Eye (tissue), 1 donor: ENCODE results near the gene SRGAP2C.
"Not testable (repeated sequence)": the region's sequence is repeated elsewhere in the genome, so short reads cannot be mapped to it uniquely, and the experiment has no call there.

Experiments used
- DNase-seq: peaks from one replicate; pipeline ENCODE4 v3.0.0-alpha.2; 2015

Gene SRGAP2C

DNA sequence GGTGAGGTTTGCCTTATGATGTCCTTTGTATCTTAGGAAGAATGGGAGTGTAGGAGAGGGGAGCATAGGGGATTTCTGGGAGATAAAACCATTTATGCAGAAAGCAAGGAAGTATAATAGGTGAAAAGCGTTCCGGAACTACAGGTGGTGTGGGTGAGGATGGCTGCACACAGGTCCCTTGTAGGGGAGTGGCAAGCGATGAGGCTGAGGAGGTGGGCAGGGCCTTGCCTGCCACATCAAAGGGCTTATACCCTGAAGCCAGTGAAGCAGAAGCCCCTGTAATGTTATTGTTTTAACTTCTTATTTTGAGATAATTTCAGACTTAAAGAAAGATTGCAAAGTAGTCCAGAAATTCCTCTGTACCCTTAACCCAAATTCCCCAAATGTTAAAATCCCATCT lies 159.6 kb downstream of the SRGAP2C start:
- not testable (repeated sequence) for DNase-seq

GRCh38 chr1:121346654-121347053 lies 161.9 kb downstream of the SRGAP2C start:
- not testable (repeated sequence) for DNase-seq

GRCh38 chr1:121347476-121347875 lies 162.7 kb downstream of the SRGAP2C start:
- peak; percentile 1 for DNase-seq

GRCh38 chr1:121348115-121348514 lies 163.3 kb downstream of the SRGAP2C start:
- DNase-seq: not testable (repeated sequence)

- DNase-seq: not testable (repeated sequence)
Observed at GRCh38 chr1:121349332-121349967, 164.7 kb downstream of the SRGAP2C start.

DNA sequence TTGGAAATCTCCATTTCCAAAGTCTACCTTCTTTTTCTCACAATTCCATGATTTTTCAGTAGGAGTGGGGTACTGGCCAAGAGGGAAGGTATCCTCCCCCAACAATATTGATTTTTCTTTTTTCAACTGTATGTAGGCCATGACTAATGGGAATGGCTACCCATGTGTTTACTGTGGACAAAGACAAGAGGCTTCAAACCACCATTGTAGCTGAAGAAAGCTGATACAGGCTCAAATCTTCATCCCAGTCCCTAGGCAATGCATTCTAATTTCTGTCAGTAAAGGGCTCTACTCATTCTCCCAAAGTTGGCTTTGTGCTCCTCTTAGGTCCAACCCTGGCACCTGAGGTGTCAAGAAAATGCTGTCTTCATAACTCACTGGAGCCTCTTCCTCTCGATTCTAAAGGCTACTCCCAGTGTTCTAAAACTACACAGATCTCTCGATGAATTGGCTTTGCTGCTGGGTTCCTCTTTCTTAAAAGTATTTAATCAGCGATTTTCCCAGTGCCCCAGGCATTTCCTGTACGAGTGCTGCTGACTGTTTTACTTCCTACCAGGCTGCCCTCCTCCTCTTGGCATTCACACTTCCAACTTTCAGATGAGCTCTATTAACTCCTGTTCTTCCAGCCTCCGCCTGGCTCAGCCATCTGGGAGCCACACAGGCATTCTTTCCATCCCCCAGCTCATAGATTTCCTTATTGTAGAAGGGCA lies 171.1 kb downstream of the SRGAP2C start:
- DNase-seq: not testable (repeated sequence)

DNA sequence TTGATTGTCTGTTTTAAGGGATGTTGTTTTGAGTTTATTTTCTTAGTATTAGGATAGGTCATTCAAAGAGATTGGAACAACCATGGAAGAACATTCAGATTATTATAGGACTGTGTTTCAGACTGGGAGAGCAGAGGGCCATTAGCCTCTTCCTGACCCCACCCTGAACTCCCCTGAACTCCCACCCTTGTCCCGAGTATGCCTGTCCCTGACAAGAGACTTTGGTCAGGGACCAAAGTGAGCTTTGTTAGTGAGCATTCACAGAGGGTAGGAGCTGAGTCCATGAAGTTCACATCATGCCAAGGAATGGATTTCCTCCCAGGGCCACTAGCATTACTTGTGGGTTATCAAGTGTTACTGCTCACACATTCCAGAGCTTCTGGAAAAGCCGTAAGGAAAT lies 172.0 kb downstream of the SRGAP2C start:
- not testable (repeated sequence) for DNase-seq

GRCh38 chr1:121360531-121360930 lies 175.8 kb downstream of the SRGAP2C start:
- DNase-seq: not testable (repeated sequence)

DNA sequence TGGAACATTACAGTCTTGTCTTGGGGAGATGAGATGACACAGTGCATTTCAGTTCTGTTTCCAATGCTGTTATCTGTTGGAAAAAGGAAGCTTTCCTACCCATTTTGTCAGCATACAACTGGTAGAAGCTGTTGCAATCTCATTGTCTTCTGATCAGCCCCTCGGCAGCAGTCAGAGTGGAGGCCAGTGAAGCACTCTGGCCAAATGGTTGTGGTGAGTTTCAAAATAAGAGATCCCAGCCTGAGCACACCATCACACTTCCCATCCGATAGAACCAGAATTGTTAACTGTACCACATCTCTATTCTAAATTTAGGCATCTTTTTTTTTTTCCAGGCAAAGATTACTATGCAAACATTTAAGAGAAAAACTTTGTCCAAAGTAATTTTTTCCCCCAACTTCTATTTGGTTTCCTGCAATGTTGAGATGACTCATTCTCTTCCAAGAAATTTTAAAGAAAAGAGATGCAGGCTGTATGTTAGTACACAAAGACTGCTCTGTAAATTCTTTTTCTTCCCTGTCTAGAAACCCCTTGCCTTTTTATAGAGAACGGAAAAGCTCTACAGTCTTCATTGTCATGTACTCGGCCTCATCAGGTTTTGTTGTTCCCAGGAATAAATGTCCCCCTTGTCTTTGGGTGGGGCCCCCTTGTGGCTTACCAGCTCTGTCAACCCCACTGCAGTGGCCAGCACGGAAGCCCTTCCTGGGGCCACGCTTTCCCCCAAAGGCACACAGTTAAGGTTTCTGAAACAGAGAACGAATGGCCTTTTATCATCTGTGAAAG lies 176.9 kb downstream of the SRGAP2C start:
- DNase-seq: not testable (repeated sequence)

DNA sequence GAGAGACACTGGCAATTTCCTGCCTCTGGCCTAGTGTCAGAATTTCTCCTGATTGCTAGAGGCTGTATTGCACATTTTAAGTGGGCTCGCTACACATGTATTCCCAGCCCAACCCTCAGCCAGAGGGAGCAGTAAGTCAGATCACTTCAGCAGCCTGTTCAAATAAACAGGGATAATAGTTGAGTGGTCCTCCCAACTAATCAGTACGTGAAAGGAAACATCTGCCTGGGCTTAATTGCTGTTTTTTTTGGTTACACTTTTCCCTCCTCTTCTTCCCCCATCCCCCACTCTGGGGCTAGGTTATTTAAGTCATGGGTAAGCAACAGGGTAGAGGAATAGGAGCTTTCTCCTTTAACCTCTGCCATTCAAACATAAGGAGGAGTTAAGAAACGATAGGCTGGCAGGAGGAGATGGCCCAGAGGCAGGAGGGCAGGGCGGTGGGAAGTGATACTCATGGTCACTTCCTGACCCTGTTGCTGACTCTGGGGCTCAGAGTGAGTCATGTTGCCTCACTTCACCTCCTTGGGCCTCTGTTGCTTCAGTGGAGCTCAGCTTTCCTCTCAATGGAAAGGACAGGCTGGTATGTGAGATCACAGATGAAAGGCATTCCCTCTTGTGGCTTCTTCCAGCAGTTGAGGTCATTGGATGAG lies 177.6 kb downstream of the SRGAP2C start:
- not testable (repeated sequence) for DNase-seq

DNA sequence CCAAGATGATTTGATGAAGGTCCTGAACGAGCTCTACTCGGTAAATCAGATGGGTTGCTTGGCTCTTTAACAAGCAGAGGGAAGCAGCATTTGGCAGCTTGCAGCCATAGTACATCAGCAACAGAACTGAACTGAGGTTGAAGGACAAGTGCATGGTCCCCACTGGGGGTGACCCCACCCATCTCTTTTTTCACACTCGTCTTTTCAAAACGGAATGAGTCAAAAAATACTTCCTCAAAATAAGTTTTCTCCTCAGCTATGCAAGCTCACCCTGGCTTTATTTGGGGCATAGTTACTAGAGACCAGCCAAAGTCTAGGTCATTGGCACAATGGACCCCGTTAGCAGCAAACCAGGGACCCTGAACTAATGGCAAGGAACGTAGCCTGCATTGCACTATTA lies 180.5 kb downstream of the SRGAP2C start:
- not testable (repeated sequence) for DNase-seq

GRCh38 chr1:121365723-121366122 lies 180.9 kb downstream of the SRGAP2C start:
- DNase-seq: not testable (repeated sequence)

- DNase-seq: not testable (repeated sequence)
Observed at GRCh38 chr1:121366171-121366570, 181.4 kb downstream of the SRGAP2C start.

DNA sequence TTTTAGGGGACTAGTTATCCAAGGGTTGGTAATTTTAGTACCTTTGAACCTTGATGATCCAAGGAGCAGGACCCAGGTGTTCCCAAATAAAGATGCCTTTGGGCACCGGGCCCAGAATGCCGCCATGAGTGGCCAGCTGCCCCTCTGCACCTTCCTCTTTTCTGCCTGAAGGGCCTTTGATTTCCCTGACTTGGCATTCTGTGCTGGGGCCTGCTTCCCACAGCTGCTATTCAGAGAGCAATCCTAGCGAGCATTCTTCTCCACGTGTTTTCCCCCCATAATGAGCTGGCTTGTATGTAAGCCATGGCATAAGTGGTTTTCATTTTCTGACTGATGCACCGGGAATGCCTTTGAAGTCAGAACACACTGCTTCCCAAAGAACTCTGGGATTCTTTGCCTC lies 184.1 kb downstream of the SRGAP2C start:
- DNase-seq: not testable (repeated sequence)

DNA sequence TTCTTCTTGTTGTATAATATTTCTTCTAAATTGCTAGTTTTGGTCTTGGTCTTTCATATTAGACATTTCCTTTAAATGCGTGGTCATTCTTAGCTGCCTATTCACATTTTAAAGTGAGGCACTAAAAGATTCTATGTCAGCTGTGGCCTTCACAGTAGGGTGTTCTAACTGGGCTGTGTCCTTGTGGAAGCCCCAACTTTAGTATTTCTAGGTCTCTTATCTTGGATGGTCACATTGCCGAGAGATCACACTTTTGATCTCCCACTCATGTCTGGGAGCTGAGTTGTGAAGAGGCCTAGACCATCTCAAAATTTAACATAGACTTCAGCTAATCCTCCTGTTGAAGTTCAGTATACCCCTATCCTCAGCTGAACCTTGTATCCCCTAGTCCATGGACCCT lies 185.2 kb downstream of the SRGAP2C start:
- DNase-seq: not testable (repeated sequence)

GRCh38 chr1:121374851-121375367 lies 190.1 kb downstream of the SRGAP2C start:
- not testable (repeated sequence) for DNase-seq

GRCh38 chr1:121376986-121377385 lies 192.2 kb downstream of the SRGAP2C start:
- DNase-seq: not testable (repeated sequence)

DNA sequence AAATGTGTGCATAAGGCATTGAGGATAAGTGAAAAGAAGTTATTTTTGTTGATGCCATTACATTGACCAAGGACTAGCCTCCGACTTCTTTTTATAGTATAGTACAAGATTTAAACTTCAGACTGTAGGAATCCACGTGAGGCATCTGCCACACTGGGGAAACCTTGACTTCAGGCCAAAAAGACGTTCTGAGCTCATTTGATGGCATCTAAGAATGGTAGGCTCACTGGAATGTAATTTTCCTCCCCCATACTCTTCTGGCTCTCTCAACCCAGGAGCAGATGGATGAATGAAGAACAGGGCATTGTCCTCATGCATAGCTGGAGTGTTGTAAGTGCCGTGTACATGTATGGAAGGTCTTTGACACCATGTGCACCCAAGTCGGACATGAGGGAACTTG lies 194.0 kb downstream of the SRGAP2C start:
- DNase-seq: not testable (repeated sequence)

GRCh38 chr1:121384754-121385153 lies 200.0 kb downstream of the SRGAP2C start:
- not testable (repeated sequence) for DNase-seq

DNA sequence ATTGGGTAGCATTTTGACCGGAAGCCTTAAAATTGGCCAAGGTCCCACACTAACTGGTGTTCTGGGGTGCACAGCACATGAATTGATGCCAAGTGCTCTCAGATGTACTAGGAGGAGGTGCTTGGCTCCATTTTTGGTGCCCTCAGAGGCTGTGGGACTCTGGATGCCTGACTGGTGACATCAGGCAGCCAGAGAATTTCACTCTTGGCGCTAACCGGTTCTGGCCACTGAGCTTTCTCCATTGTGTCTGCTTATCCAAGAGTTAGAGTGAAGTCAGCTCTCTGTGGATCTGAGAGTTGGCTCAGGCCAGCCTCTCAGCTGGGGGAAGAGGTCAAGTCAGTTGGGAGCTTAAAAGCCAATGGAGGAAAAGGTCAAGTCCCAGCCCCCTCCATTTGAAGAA lies 200.4 kb downstream of the SRGAP2C start:
- not testable (repeated sequence) for DNase-seq

DNA sequence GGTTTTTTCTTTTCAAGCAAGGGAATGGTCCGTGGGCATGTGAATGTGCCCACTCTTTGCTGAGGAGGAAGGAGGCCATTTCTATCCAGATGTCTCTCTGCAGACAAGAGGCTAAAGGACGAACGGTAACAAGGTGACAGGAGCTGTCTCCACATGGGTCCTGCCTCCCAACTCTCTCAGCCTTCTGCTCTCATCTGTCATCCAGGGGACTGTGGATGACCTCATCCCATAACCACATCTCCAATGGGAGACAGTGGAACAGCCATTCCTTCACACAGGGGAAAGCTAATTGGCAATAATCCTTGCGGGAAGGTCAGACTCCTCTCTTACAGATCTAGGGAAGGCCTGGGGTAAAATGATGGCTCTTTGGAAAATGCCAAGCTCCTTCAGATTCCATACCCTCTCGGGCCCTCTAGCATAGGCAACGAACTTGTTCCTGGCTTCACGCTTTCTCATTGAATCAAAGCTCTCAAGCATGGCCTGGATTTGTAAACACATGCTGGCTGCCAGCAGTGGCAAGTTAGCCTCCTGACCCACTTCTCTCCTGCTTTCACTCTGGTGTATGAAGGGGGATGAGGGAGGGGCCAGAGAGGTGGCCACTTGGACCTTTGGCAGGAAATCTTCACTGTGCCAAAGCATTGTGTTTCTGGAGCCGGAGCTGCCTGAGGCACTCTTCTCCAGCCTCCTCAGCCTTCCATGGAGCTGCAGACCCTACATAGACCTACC lies 201.0 kb downstream of the SRGAP2C start:
- not testable (repeated sequence) for DNase-seq
